Cardiac fibroblast (primary cell): ENCODE results near the gene DUSP1.
"Not testable (repeated sequence)": the region's sequence is repeated elsewhere in the genome, so short reads cannot be mapped to it uniquely, and the experiment has no call there.

Source experiments
- DNase-seq, 2 donors: peaks; one replicate each; pipeline versions ENCODE4 v3.0.0 to v3.0.0-alpha.2; 2010; ENCODE audit warnings: low read depth in 2 of 2
- H3K4me3 ChIP-seq, 2 donors: replicated peaks in 1 of 2; 1 replicate in 1 of 2; 2 replicates in 1 of 2; pipeline ENCODE4 v1.5.1; 2011; ENCODE audit warnings: low read depth in 2 of 2, low read length in 2 of 2, mild to moderate bottlenecking in 2 of 2, moderate library complexity in 1 of 2
- TF ChIP-seq, protein P1 (sequence below): IDR thresholded peaks from one replicate; pipeline ENCODE4 v1.5.1; 2011; ENCODE audit warnings: low read depth, mild to moderate bottlenecking, low read length, inconsistent platforms

Gene DUSP1

GRCh38 chr5:172815631-172816030 lies 44.6 kb upstream of the DUSP1 start:
- no peak for DNase-seq
- TF ChIP-seq, protein P1, sequence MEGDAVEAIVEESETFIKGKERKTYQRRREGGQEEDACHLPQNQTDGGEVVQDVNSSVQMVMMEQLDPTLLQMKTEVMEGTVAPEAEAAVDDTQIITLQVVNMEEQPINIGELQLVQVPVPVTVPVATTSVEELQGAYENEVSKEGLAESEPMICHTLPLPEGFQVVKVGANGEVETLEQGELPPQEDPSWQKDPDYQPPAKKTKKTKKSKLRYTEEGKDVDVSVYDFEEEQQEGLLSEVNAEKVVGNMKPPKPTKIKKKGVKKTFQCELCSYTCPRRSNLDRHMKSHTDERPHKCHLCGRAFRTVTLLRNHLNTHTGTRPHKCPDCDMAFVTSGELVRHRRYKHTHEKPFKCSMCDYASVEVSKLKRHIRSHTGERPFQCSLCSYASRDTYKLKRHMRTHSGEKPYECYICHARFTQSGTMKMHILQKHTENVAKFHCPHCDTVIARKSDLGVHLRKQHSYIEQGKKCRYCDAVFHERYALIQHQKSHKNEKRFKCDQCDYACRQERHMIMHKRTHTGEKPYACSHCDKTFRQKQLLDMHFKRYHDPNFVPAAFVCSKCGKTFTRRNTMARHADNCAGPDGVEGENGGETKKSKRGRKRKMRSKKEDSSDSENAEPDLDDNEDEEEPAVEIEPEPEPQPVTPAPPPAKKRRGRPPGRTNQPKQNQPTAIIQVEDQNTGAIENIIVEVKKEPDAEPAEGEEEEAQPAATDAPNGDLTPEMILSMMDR: no peak
- H3K4me3 ChIP-seq: no peak overlapping the region

DNA sequence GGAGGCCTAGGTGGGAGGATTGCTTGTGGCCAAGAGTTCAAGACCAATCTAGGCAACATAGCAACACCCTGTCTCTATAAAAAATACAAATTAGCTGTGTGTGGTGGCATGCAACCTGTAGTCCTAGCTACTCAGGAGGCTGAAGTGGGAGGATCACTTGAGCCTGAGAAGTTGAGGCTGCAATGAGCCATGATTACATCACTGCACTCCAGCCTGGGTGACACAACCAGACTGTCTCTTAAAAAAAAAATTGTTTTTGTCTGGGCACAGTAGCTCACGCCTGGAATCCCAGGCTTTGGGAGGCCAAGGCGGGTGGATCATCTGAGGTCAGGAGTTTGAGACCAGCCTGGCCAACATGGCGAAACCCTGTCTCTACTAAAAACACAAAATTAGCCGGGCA lies 40.0 kb upstream of the DUSP1 start:
- not testable (repeated sequence) for H3K4me3 ChIP-seq, DNase-seq

DNA sequence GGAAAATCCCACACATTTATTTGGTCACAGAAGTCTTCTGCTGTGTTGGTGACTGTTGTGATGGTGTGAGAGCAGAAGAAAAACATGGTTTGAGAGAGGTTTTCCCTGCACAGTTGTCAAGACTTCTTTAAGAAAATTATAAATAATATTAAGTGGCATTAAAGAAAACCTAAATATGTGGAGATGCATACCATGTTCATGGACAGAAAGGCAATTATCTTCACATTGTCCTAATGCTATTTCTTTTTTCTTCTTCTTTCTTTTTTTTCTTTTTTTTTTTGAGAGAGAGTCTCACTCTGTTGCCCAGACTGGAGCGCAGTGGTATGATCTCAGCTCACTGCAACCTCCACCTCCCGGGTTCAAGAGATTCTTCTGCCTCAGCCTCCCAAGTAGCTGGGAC lies 38.8 kb upstream of the DUSP1 start:
- no peak for DNase-seq
- TF ChIP-seq, protein P1: no peak
- H3K4me3 ChIP-seq: no peak overlapping the region

- TF ChIP-seq, protein P1: no peak
- no peak for DNase-seq
- no peak overlapping the region for H3K4me3 ChIP-seq
Measured at GRCh38 chr5:172807766-172808311, 36.8 kb upstream of the DUSP1 start.

DNA sequence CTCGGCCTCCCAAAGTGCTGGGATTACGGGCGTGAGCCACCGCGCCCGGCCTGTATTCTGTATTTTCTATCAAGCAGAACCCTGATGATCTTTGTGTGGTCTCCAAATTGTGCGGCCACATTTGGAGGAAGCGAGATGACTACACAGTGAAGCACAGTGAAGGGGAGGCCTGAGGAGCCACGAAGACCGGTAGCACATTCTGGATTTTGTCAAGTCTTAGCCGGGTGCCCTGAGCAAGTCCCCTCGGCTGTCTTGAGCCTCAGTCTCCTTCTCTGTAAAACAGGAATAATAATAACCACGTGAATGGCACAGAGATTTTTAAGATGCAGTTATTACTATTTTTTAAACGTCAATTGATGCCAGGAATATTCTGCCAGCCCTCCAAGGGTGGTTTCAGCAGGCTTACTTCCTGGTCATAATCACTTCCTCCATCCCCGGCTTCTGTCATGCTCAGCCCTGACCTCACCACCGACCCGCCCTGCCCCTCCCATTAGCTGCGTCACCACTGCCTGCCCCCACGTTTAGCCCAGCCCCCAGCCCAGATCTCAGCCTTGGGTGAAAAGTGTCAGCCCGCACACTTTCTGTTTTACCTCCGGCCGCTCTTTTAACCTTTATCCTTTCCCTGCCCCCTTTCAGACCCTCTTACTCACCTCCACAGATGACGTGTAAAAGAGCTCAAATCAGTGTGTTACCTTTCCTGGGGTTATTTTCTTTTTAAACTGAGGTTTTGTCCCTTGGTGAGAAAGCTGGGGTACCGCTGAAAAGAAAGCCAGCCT lies 36.1 kb upstream of the DUSP1 start:
- DNase-seq: peak; percentile 89 to 94
- TF ChIP-seq, protein P1: no peak
- H3K4me3 ChIP-seq: no peak overlapping the region

DNA sequence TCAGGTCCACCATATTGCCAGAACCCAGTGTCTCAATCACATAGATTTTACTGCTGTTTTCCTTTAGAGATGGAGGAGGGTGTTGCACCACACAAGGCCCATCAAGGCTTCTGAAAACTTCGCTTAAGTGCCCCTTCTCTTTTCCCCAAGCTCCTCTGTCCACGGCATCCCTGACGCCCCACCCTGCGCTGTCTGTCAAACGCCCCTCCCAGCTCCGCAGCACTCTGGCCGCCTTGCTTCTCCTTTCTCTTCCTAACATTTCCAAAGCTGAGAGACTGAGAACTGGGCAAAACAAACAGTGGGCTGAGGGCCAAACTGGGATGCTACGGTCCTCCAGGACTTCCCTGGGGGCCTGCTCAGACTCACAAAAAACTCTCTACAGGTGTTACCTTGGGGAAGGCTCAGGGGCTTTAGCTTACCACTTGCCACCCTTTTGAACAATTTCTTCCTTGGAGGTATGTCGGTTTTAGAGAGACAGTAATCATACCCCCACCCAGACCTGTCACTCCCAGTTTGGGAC lies 34.8 kb upstream of the DUSP1 start:
- TF ChIP-seq, protein P1: no peak
- no peak overlapping the region for H3K4me3 ChIP-seq
- no peak for DNase-seq

DNA sequence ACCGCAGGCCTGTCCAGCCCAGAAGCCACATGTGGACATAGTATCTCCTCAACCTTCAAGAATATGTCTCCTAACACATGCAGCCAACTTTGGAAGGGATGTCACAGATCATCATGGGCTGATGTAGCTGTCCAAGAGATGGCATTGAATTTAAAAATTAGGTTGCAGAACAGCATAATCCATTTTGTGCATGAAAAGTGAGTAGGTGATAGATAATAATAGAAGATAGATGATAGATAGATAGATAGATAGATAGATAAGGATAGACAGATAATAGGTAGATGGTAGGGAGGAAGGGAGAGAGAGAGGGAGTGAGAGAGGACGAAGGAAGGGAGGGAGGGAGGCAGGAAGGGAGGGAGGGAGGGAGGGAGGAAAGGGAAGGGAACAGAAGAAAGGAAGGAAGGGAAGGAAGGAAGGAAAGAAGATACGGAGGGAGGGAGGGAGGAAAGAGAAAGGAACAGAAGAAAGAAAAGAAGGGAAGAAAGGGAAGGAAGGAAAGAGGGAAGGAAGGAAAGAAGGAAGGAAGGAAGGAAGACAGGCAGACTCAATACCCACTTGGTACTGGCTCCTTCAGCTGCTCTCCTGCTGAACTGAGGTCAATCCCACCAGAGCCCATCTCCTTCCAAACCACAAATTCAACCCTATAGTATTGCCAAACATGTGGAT lies 34.2 kb upstream of the DUSP1 start:
- H3K4me3 ChIP-seq: no peak overlapping the region
- no peak for DNase-seq
- TF ChIP-seq, protein P1: no peak
